GM19238 (cell line): ENCODE results near the gene CD274.
"Not testable (repeated sequence)": the region's sequence is repeated elsewhere in the genome, so short reads cannot be mapped to it uniquely, and the experiment has no call there.

Source experiments
- DNase-seq: peaks from one replicate; pipeline ENCODE4 v3.0.0; 2011; ENCODE audit warnings: low spot score; ENCODE audit not compliant: insufficient read length

The CD274 gene

DNA sequence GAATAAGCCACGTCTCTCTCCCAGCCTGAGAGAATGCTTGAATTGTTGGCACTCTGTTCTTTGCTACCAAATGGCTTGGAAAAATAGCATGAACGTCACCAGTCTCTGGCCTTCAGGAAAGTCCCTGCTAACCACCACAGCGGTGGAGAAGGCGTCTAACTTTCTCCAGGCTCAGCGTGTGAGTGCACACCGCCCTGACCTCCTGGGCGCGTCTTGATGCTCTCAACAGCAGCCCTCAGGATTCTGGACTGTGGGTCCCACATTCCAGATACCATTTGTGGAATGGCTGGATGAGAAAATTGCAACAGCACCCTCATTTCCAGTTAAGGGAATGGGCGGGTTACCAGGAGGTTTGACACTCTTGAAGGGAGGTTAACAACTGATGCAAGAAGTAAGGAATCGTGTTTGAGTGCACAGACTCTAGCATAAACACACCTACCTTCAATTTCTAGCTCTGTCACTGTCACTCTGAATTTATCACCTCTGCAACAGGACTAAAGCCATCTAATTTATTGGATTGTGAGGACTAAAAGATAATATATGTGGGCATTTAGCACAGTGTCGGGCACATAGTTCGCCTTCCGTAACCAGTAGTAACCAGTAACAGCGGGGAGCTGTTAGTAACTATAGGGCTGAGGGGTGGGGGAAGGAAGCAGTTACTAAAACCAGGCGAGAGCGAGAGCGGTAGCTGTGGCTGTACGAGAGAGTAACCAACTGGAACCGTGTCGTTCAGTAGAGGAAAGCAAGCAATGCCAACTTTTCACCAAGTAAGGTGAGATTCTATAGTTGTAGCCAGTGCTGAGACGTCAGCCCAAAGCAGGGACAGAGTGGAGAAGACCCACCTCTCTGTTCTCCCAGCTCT is 11.8 kb upstream of the CD274 start:
- DNase-seq, result no peak

DNA sequence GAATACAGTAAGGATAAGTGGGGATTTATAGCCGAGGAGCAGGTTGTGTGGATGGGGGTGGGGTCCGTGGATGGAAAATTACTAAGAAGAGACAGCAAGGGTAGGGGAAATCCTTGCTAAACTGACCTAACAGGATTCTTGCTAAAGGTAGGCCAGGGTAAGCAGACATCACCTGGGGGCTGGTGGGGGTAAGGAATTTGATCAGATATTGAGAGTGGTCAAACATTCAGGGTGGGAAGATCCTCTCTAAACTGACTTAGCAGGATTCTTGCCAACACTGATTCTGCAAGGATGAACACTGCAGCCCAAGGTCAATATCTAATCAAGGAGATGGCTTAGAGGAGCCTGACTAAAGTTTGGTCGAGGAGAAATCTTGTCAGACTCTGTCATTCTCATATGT is 9.9 kb upstream of the CD274 start:
- no peak for DNase-seq

DNA sequence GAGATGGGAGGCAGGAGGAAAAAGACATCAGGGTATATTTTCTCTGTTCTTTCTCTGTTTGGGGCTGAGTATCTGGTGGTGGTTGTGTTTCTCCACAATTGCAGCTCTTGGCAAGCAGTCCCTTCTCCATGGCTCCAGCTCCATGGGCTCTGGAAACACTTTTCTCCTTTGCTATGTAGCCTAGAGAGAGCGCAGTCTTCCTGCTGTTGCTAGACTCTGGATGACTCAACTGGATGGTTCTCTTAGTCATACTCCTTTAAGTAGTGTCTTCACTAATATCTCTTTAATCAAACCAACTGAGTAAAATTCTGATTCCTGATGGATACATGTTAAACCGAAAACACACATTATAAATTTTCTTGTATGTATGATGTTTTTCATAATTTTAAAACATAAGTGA is 9.3 kb upstream of the CD274 start:
- DNase-seq, result no peak

DNA sequence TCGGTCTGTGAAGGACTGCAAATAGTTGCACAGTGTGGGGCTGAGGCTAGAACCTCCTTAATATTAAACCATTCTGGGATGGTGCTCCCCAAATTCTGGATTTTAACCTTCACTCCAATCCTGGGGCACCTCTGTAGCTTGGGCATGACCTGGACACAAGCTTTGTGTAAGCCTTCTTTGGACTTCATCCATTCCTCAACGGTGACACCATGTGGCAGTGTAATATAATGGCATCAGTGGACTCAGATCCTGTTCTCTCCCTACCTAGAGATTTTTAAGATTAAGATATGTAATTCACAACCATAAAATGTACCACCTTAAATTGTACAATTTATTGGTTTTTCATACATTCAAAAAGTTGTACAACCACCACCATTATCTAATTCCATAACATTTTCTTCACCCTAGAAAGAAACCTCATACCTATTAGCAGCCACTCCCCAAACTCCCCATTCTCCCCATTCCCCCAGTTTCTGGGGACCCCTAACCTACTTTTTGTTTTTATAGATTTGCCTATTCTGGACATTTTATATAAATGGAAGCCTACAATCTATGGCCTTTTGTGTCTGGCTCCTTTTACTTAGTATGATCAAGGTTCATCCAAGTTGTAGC is 7.8 kb upstream of the CD274 start:
- DNase-seq, result no peak

- DNase-seq, result no peak
Measured at GRCh38 chr9:5443850-5444249, 6.5 kb upstream of the CD274 start.

DNA sequence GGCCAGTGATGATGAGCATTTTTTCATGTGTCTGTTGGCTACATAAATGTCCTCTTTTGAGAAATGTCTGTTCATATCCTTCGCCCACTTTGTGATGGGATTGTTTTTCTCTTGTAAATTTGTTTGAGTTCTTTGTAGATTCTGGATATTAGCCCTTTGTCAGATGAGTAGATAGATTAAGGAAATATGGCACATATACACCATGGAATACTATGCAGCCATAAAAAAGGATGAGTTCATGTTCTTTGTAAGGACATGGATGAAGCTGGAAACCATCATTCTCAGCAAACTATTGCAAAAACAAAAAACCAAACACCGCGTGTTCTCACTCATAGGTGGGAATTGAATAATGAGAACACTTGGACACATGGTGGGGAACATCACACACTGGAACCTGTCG is 5.2 kb upstream of the CD274 start:
- DNase-seq, result not testable (repeated sequence)

- no peak for DNase-seq
Measured at GRCh38 chr9:5445886-5446285, 4.5 kb upstream of the CD274 start.

DNA sequence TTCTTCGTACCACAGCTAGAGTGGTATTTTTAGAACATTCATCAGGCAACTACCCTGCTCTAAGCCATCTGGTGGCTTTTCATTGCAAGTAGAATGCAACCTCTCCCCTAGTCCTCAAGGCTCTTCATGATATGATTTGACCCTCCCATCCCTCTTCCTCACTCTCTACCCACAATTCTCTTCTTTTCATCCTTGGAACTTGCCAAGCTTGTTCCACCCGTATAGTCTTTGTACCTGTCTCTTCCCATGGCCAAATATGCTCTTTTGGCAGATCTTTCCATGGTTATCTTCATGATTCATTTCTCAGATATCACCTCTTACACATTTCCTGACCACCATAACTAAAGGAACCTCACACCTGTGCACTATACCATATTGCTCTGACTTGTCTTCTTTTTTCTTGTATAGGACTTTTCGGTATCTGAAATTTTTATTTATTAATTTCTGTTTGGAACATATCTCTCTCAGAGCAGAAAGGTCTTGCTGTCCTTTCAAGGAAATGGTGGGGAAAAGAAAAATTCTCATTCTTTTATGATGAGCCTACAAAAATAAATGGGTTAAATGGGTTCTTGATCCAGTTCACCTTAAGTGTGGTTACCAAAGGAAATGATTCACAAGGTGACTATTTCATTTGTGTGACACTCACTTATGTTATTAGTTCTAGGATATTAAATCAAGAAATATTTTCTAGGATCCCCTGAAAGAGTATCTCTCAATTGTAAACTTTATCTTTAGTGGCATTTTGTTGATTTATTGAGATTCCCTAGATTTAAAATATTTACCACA is 3.7 kb upstream of the CD274 start:
- no peak for DNase-seq

- no peak for DNase-seq
Measured at GRCh38 chr9:5447337-5447736, 3.0 kb upstream of the CD274 start.

GRCh38 chr9:5448016-5448415 is 2.3 kb upstream of the CD274 start:
- DNase-seq, result no peak

GRCh38 chr9:5448461-5449435 is 1.6 kb upstream of the CD274 start:
- DNase-seq, result no peak

DNA sequence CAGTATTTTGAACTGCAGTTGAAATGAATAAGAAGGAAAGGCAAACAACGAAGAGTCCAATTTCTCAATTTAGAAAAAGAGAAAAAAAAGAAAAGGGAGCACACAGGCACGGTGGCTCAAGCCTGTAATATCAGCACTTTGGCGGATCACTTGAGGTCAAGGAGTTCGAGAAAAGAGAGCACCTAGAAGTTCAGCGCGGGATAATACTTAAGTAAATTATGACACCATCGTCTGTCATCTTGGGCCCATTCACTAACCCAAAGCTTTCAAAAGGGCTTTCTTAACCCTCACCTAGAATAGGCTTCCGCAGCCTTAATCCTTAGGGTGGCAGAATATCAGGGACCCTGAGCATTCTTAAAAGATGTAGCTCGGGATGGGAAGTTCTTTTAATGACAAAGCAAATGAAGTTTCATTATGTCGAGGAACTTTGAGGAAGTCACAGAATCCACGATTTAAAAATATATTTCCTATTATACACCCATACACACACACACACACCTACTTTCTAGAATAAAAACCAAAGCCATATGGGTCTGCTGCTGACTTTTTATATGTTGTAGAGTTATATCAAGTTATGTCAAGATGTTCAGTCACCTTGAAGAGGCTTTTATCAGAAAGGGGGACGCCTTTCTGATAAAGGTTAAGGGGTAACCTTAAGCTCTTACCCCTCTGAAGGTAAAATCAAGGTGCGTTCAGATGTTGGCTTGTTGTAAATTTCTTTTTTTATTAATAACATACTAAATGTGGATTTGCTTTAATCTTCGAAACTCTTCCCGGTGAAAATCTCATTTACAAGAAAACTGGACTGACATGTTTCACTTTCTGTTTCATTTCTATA is 602 bp upstream of the CD274 start:
- no peak for DNase-seq

DNA sequence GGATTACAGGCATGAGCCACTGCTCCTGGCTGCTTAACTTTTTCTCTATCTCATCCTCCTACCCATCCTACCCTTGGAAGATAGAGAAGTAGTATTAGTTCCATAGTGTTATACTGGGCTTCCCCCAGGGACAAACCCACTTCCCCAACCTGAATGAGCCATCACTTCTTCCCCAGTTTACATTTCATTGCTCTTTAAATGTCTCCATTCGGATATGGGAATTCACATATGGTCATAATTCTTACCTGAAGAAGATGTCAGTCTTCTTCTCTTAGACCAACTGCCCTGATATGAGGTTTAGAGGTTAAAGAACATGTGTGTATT is 1.9 kb downstream of the CD274 start:
- no peak for DNase-seq

DNA sequence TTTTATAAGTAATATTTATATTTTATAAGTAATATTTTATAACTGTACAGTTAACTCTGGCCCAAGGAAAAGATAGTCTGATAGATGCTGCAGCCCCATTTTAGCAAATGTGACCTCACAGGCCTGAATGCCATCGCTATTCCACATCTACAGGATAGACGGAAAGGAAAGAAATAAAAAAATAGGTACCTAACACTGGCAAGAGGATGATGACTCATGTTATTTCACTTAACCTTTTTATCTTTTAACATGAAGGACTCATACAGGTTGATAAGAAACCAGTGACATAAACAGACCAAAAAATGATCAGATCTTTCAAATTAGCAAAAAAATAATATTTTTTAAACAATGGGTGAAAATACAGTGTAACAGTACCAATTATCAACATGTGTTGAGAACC is 2.7 kb downstream of the CD274 start:
- no peak for DNase-seq

DNA sequence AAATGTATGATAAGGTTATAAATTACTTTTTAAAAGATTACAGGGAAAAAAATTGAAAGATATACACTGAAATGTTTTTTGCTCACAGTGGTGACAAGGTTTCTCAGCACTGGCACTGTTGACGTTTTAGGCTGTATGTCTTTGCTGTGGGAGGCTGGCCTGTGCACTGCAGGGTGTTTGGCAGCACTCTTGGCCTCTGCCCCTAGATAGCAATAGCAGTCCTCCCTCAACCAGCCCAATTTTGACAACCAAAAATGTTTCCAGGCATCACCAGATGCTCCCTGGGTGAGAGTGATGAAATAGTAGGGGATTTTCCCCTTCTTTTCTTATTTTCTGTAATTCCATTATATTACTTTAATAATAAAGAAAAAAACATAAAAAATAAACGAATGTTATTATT is 3.3 kb downstream of the CD274 start:
- DNase-seq, result no peak

GRCh38 chr9:5455181-5455580 is 4.8 kb downstream of the CD274 start:
- no peak for DNase-seq

DNA sequence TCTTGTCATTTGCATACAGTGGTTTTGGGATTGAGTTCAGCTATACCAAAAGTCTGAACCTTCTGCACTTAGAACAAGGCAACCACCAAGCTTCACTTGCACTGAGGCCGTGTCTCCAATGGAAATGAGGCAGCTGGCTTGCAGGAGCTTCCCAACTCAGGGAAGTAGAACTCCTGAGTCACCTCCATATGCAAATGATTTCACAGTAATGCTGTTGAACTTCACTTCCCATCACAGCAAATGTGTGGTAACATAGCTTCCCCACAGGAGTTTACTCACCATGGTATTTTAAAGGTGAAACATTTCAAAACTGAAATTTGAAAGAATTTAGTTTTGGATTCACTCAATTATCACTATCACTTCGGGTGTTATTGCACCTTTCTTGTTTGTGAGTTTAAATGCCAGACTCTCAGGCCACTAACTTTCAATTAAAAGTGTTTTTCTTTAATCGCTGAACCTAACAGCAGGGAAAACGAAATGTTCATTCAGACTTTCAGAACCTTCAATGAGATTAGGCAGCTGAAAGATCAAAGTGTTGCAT is 9.0 kb downstream of the CD274 start:
- no peak for DNase-seq

GRCh38 chr9:5460157-5460556 is 9.8 kb downstream of the CD274 start:
- DNase-seq, result no peak

DNA sequence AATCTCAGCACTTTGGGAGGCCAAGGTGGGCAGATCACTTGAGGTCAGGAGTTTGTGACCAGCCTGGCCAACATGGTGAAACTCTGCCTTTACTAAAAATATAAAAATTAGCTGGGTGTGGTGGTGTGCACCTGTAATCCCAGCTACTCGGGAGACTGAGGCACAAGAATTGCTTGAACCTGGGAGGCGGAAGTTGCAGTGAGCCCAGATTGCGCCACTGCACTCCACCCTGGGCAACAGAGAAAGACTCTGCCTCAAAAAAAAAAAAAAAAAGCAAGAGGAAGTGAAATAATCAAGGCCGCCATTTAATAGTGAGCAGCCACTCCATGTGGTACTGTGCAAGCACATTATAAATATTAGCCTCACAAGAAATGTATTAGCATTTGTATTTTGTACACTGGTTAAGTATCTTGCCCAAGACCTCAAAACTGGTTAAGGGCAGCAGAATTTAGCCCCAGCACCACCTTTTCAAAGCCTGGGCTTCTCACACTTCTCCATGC is 14.5 kb downstream of the CD274 start:
- not testable (repeated sequence) for DNase-seq

GRCh38 chr9:5466005-5466404 is 15.7 kb downstream of the CD274 start:
- DNase-seq, result no peak
